ENCODE data around the gene DNAH17. TPM values are rescaled to one million over a fixed set of nuclear protein-coding genes. Genes with fewer than 3 reads are reported as not detected.

DNAH17 gene
- total RNA-seq, 1 donor from 2014 or later = 0.40 TPM

DNA sequence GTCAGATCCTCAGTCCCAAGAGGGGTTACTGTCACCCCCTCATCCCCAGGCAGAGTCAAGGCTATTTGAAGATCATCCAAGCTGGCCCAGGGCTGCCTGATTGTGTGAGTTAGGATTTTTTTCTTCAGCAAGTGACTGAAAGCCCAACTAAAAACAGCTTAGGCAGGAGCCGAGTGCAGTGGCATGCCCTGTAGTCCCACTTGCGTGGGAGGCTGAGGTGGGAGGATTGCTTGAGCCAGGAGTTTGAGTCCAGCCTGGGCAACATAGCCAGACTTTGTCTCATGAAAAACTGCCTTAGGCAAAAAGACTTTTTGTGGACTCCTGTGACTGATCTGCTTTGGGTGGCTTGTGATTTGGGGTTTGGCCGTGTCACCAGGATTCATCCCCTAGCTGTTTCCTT, 178.8 kb downstream of the DNAH17 start:
- DNase-seq (ENCODE audit: low read depth in 2 of 2) = no peak

DNA sequence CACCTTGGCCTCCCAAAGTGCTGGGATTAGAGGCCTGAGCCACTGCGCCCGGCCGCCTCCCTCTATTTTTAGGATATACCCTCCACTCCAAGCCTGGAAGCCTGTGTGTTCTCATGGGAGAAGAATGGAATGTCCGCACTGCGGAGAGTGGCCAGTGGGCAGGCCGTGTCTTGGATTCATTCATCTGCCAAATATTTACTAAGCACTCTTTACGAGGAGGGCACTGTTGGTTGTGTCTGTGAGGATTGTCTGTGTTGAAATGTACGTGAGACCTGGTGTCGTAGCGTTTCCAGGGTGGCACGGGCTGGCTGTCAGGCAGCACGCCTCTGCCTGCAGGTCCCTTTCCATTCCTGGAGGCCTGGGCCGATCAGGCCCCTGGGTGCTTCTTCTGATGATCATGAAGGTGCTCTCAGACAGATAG, 179.5 kb downstream of the DNAH17 start:
- no peak for DNase-seq (ENCODE audit: low read depth in 2 of 2)

DNA sequence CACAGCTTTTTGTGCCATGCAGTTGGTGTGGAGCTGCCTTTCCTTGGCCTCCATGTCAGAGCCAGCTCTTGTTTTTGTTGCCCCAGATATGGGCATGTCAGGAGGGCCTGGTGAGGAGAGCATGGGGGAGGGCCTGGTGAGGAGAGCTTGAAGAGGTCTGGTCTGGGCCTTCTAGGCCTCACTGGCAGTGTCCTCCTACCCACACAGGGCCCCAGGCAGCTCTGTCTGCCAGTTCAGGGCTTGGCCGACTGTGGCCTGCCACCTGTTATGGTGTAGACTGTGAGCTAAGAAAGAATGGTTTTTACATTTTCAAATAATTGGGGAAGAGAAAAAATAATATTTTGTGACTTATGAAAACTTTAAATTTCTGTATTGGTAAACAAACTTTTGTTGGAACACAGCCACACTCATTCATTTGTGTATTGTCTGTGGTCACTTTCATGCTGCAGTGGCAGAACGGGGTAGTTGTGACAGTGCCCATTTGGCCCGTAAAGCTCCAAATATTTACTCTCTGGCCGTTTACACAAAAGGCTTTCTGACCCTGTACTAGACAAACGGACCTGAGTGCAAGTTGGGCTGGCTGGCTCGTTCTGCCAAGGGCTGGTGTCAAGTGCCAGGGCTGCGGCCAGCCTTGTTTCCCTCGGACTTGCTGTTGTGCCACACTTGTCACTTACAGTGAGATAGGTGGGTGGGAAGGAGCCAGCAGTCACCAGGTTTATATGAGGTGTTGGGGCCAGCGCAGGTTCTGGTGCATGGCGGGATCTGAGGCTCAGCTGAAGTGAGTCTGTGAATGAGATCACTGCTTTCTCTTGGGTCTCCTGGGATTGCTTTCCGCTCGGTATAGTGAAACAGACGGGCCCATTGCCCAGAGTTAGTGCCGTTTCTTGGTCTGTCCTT, 180.5 kb downstream of the DNAH17 start:
- no peak for DNase-seq (ENCODE audit: low read depth in 2 of 2)

DNA sequence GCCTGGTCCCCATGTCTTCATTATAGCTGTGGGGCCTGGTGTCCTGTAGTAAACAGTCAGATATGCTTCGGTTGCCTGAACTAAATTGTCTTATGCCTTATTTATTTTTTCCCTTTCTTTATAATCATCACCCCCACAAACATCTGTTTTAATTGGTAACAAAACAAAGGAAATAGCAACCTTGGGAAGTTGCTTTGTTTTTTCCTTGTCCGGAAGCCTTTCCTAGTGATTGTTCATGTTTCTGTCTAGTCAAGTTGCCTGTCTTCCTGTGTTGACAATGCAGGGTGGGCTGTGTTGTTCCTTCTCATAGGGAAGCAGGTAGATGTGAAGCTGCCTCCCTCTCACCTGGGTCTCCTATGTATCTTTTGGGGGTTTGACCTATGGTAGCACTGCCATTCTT, 182.0 kb downstream of the DNAH17 start:
- peak in 1 of 2 donors; percentile 80 for DNase-seq (ENCODE audit: low read depth in 2 of 2)

GRCh38 chr17:78394209-78394608, 183.0 kb downstream of the DNAH17 start:
- no peak for DNase-seq (ENCODE audit: low read depth in 2 of 2)

- no peak for DNase-seq (ENCODE audit: low read depth in 2 of 2)
Measured at GRCh38 chr17:78393575-78393974, 183.6 kb downstream of the DNAH17 start.

DNA sequence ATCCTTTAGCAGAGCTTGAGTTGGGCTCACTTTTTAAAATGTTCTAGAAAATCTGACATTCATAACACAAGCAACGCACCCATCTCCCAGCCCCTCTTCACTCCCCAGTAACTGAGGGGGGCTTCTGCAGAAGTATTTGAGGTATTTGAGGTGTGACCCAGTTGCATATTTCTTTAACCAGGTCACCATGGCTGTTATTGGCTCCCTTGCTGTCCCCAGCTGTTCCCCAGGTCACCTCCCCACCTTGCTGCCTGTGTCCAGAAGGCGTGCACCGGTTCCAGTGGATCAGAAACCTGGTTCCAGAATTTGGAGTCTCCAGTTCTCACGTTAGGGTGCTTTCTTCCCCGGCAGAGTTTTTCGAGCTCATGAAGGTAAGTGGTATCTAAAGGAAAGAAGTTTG, 184.9 kb downstream of the DNAH17 start:
- DNase-seq (ENCODE audit: low read depth in 2 of 2) = no peak

DNA sequence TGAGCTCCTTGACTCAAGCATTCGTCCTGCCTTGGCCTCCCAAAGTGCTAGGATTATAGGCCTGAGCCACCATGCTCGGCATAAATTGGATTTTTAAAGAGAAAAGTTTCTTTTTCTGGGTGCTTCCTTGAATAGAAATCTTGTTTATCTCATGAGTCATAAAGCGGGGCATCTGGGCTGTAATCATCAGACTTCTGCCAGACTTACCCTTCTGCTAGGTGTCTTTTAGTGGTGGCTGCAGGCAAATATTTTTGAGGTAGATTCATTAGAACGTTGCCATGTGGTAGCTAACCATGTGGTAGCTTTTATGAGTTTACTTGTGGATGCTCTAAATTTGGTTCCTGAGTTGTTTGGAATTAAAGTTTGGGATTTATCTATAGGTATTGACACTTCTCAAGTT, 185.4 kb downstream of the DNAH17 start:
- peak in 1 of 2 donors; percentile 79 for DNase-seq (ENCODE audit: low read depth in 2 of 2)

DNA sequence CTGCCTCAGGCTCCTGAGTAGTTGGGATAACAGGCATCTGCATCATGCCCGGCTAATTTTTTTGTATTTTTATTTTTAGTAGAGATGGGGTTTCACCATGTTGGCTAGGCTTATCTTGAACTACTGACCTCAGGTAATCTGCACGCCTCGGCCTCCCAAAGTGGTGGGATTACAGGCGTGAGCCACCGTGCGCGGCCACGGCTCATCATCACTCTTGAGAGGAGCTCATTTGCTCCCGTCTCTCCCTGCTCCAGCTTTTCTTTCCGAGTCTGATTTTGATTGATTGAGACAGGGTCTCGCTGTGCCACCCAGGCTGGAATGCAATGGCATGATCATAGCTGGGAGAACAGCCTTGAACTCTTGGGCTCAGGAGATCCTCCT, 186.2 kb downstream of the DNAH17 start:
- no peak for DNase-seq (ENCODE audit: low read depth in 2 of 2)

GRCh38 chr17:78390241-78391050, 186.8 kb downstream of the DNAH17 start:
- DNase-seq (ENCODE audit: low read depth in 2 of 2) = peak in 1 of 2 donors; percentile 93

- DNase-seq (ENCODE audit: low read depth in 2 of 2) = peak in 1 of 2 donors; percentile 85
Measured at GRCh38 chr17:78387977-78388941, 188.9 kb downstream of the DNAH17 start.

DNA sequence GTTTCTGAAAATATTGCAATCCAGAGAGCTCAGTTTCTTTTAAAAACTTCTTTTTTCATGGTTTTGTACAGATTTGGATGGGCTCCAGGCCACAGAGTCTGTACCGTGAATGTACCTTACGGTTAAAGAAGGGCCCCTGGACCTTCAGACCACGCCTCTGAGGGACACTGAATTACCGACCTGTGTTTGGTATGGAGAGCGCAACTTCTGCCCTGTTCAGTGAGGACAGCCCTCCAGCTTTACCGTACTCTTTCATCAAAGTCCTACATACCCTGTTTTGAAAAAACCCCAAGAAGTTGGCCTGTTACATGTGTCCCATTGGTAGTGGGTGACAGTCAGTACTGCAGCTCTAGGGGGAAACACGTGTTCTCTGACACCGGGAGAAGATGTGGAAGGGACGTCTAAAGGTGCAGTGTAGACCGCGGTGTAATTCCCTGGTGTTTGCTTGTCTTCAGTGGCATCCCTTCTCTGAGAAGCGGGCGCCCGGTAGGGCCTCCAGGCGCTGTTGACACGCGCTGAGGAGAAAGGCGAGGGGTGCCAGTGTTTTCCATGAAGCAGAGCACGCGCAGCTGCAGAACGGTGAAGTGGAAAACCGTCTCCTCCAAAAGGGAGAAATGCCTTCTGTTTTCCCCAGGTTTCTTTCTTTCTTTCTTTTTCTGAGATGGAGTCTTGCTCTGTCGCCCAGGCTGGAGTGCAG, 192.6 kb downstream of the DNAH17 start:
- no peak for DNase-seq (ENCODE audit: low read depth in 2 of 2)

DNA sequence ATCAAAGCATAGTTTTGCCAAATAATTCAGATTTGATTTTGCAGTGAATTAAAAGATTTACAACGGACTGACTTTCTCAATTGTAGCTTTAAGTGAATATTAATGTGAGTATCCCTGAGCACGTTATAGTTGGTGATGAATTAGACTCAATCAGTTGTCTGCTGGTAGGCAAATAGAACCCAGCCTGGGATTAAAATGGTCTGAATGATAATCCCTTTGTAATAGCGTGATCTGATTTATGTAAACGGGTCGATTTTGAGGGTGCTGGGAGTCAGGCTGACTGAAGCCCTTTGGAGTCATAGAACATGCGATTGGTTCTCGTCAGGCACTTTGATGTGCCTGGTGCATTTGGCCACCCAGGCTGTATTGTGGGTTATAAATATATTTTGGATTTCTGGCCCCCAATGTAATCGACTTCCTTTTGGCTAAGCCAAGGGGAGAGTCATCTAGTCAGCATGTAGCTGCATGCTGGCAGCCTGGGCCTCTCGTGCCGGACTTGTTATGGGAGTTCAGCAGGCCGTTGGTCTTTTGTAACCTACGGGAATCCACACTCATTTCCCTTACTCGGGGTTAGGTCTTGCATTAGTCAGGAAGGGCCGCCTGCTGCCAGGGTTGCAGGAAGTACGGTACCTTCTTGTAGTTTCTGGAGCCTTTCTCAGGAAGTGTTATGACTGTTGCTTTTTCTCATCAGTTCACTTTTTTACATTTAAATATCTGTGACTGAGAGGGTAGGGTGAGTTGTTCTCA, 193.3 kb downstream of the DNAH17 start:
- peak; percentile 96 to 100 for DNase-seq (ENCODE audit: low read depth in 2 of 2)

DNA sequence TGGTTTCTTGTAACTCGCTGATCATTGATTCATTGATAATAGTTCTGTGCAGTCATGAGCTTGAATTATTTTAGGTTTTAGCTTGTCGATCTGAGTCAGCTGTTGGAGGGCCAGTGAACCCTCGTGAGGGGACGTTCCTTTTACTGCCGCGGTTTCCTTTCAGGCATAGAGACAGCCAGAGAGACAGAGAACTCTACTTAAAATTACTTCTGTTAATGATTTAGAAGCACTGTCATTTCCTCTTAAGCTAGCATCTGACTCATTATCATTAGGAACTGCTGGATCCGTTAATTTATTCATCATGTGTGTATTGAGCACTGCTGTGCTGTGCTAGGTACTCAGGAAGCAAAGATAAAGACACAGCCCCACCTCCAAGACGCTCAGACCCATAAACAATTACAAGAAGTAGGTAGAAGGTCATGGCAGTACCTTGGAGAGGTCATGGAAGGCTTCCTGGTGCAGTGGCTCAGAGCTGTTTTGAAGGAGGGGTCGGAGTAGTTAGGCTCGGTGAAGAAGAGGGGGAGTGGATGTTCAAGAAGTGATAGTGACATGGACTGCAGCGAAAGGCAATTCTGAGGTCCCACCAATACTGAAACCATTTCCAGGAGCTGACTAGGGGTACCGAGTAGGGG, 195.5 kb downstream of the DNAH17 start:
- DNase-seq (ENCODE audit: low read depth in 2 of 2) = peak; percentile 37 to 83

DNA sequence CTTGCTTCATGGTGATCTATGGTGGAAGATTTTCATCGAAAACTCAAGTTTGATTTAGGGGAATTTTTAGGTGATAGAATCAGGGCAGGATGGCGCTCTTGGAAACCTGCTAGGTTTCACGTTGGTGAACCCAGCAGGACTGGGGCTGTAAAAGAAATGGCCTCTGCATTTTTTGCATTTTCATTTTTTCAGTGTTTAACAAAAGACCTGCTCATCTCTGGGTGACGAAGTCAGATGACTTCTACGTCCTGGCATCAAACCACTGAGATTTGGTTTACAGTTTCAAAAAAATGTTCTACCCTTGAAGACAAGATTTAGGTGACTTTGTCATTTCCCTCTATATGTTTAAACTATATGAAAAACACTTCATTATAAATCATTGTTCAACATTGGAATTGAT, 196.8 kb downstream of the DNAH17 start:
- DNase-seq (ENCODE audit: low read depth in 2 of 2) = no peak

- peak; percentile 96 to 98 for DNase-seq (ENCODE audit: low read depth in 2 of 2)
Measured at GRCh38 chr17:78379131-78379491, 198.1 kb downstream of the DNAH17 start.

- peak; percentile 77 to 87 for DNase-seq (ENCODE audit: low read depth in 2 of 2)
Measured at GRCh38 chr17:78378225-78379130, 198.7 kb downstream of the DNAH17 start, which contains the start of gene PGS1. TSS of gene PGS1 (plus strand) at chr17:78378649. CDS start at chr17:78378666, 17 bp downstream.

GRCh38 chr17:78377858-78378224, 199.4 kb downstream of the DNAH17 start:
- DNase-seq (ENCODE audit: low read depth in 2 of 2) = no peak

Measured in lung microvascular endothelial cell (primary cell).